Smooth muscle cell (in vitro differentiated cells): ENCODE results near the gene GPR25. TPM values are rescaled to one million over a fixed set of nuclear protein-coding genes. Genes with fewer than 3 reads are reported as not detected.

Experiments
- DNase-seq: peaks from one replicate; lab custom pipeline; 2025; ENCODE audit not compliant: unreplicated experiment; lab: John Stamatoyannopoulos, UW
- H2AFZ ChIP-seq: fragments of 200-600 bp; sonication (generic); 2 replicates; pipeline ENCODE4 v1.6.0; 2016; ENCODE audit warnings: antibody characterized with exemption, low read depth, mild to moderate bottlenecking
- H3F3A ChIP-seq: fragments of 200-600 bp; sonication (generic); 2 replicates; pipeline ENCODE4 v1.6.0; 2017; ENCODE audit warnings: antibody characterized with exemption, low read depth
- H3K27ac ChIP-seq: fragments of 200-600 bp; sonication (generic); 2 replicates; pipeline ENCODE4 v1.5.1; 2016; ENCODE audit warnings: low read depth, mild to moderate bottlenecking
- H3K27me3 ChIP-seq: fragments of 200-600 bp; sonication (generic); 2 replicates; pipeline ENCODE4 v1.6.1; 2016; ENCODE audit warnings: low read depth, mild to moderate bottlenecking
- H3K36me3 ChIP-seq: fragments of 200-600 bp; sonication (generic); 2 replicates; pipeline ENCODE4 v1.5.1; 2016; ENCODE audit warnings: low read depth
- H3K4me1 ChIP-seq: fragments of 200-600 bp; sonication (generic); 2 replicates; pipeline ENCODE4 v1.5.1; 2016; ENCODE audit warnings: low read depth
- H3K4me2 ChIP-seq: fragments of 200-600 bp; sonication (generic); 2 replicates; pipeline ENCODE4 v1.6.0; 2016; ENCODE audit warnings: mild to moderate bottlenecking
- H3K4me3 ChIP-seq: fragments of 200-600 bp; sonication (generic); 2 replicates; pipeline ENCODE4 v1.5.1; 2016; ENCODE audit warnings: mild to moderate bottlenecking
- H3K79me2 ChIP-seq: fragments of 200-600 bp; sonication (generic); 2 replicates; pipeline ENCODE4 v1.6.0; 2016; ENCODE audit warnings: low read depth, mild to moderate bottlenecking
- H3K9ac ChIP-seq: fragments of 200-600 bp; sonication (generic); 2 replicates; pipeline ENCODE4 v1.6.0; 2016; ENCODE audit warnings: low read depth
- H3K9me3 ChIP-seq: fragments of 200-600 bp; sonication (generic); replicated peaks from 2 replicates; pipeline ENCODE4 v1.5.1; 2016; ENCODE audit warnings: low read depth
- H4K20me1 ChIP-seq: fragments of 200-600 bp; sonication (generic); 2 replicates; pipeline ENCODE4 v1.6.0; 2016; ENCODE audit warnings: low read depth
- CTCF ChIP-seq: fragments of 200-600 bp; sonication (generic); IDR thresholded peaks from 2 replicates; pipeline ENCODE4 v1.5.1; 2017; ENCODE audit warnings: borderline replicate concordance, mild to moderate bottlenecking, antibody characterized with exemption; ENCODE audit not compliant: insufficient read depth, poor library complexity, severe bottlenecking
- WGBS: methylation state at CpG from one replicate; pipeline ENCODE4 v1.1.7; 2016; ENCODE audit warnings: low lambda C conversion rate; 5-methylcytosine and 5-hydroxymethylcytosine counted together
- polyA plus RNA-seq: library from polyadenylated mRNA; unstranded; fragments of >200 nt; fragmentation: Nextera tagmentation; extraction: Ambion mirVana; gene quantifications from 2 replicates; pipeline ENCODE4 v1.2.1, GENCODE V29; 2016
- total RNA-seq: library from RNA; depleted of rRNA; stranded (reverse); fragments of >200 nt; gene quantifications from 2 replicates; pipeline ENCODE4 v1.2.3, GENCODE V29; 2014

GPR25 gene
- total and polyA plus RNA-seq, 2 experiments from 2014 or later, result not detected

GRCh38 chr1:200875416-200875815 is 2.6 kb downstream of the GPR25 start:
- Histone ChIP-seq H3K79me2 (no peaks in the 10 kb centered on the region), H3K36me3 (no peaks in the 10 kb centered on the region), H4K20me1 (no peaks in the 10 kb centered on the region), H3K27ac (no peak overlapping the region), H3K27me3 (no peaks in the 10 kb centered on the region), H3F3A (no peaks in the 10 kb centered on the region), H2AFZ (no peak overlapping the region), H3K9ac (no peak overlapping the region), H3K4me2 (no peak overlapping the region), H3K9me3 (no peaks in the 10 kb centered on the region), H3K4me1 (no peaks in the 10 kb centered on the region), H3K4me3 (no peak overlapping the region)
- 88% methylated on average over 5 of the region's 5 CpGs for WGBS
- no peak for DNase-seq
- TF ChIP-seq CTCF, result no peak

GRCh38 chr1:200877010-200877409 is 4.2 kb downstream of the GPR25 start:
- Histone ChIP-seq H3K36me3 (no peaks in the 10 kb centered on the region), H3K79me2 (no peaks in the 10 kb centered on the region), H4K20me1 (no peaks in the 10 kb centered on the region), H3F3A (no peaks in the 10 kb centered on the region), H2AFZ (no peak overlapping the region), H3K9ac (no peak overlapping the region), H3K27ac (no peak overlapping the region), H3K27me3 (no peaks in the 10 kb centered on the region), H3K9me3 (no peaks in the 10 kb centered on the region), H3K4me2 (no peak overlapping the region), H3K4me1 (no peaks in the 10 kb centered on the region), H3K4me3 (no peak overlapping the region)
- DNase-seq, result no peak
- 92% methylated on average over 3 of the region's 3 CpGs for WGBS
- no peak for TF ChIP-seq CTCF

- Histone ChIP-seq H3K4me1 (no peaks in the 10 kb centered on the region), H3K27ac (no peak overlapping the region), H3K79me2 (no peaks in the 10 kb centered on the region), H3F3A (no peaks in the 10 kb centered on the region), H3K27me3 (no peaks in the 10 kb centered on the region), H3K9me3 (no peaks in the 10 kb centered on the region), H2AFZ (no peak overlapping the region), H3K4me3 (no peak overlapping the region), H3K9ac (no peak overlapping the region), H4K20me1 (no peaks in the 10 kb centered on the region), H3K4me2 (no peak overlapping the region), H3K36me3 (no peaks in the 10 kb centered on the region)
- 88% methylated on average over 6 of the region's 6 CpGs for WGBS
- DNase-seq, result no peak
- no peak for TF ChIP-seq CTCF
Measured at GRCh38 chr1:200877839-200878551, 5.2 kb downstream of the GPR25 start.

- Histone ChIP-seq H4K20me1 (no peaks in the 10 kb centered on the region), H2AFZ (no peak overlapping the region), H3K4me3 (no peak overlapping the region), H3K9me3 (no peaks in the 10 kb centered on the region), H3K9ac (no peak overlapping the region), H3K4me2 (no peak overlapping the region), H3F3A (no peaks in the 10 kb centered on the region), H3K4me1 (no peaks in the 10 kb centered on the region), H3K36me3 (no peaks in the 10 kb centered on the region), H3K27ac (no peak overlapping the region), H3K27me3 (no peaks in the 10 kb centered on the region), H3K79me2 (no peaks in the 10 kb centered on the region)
- 34% methylated on average over 3 of the region's 3 CpGs for WGBS
- DNase-seq, result no peak
- TF ChIP-seq CTCF, result no peak
Measured at GRCh38 chr1:200880212-200880611, 7.4 kb downstream of the GPR25 start.
